ENCODE data around the gene NCLN.
"Not testable (repeated sequence)": the region's sequence is repeated elsewhere in the genome, so short reads cannot be mapped to it uniquely, and the experiment has no call there.

NCLN gene

GRCh38 chr19:3231288-3231687 lies 45.6 kb downstream of the NCLN start:
- DNase-seq: no peak

GRCh38 chr19:3233116-3233515 lies 47.4 kb downstream of the NCLN start:
- DNase-seq: no peak

GRCh38 chr19:3233831-3234230 lies 48.1 kb downstream of the NCLN start:
- no peak for DNase-seq

GRCh38 chr19:3234800-3235199 lies 49.1 kb downstream of the NCLN start:
- DNase-seq: peak; percentile 26 to 31

- DNase-seq: not testable (repeated sequence)
These were observed 49.9 kb downstream of the NCLN start for GRCh38 chr19:3235604-3236003.

- no peak for DNase-seq
These were observed 50.5 kb downstream of the NCLN start for GRCh38 chr19:3236272-3236671.

GRCh38 chr19:3238066-3238561 lies 52.4 kb downstream of the NCLN start:
- no peak for DNase-seq

GRCh38 chr19:3239367-3239766 lies 53.6 kb downstream of the NCLN start:
- no peak for DNase-seq

- DNase-seq: peak; percentile 53 to 55
These were observed 58.3 kb downstream of the NCLN start for GRCh38 chr19:3243819-3244700.

- DNase-seq: no peak
These were observed 59.3 kb downstream of the NCLN start for GRCh38 chr19:3245050-3245449.

- DNase-seq: no peak
These were observed 63.1 kb downstream of the NCLN start for GRCh38 chr19:3248728-3249326.

- DNase-seq: no peak
These were observed 63.7 kb downstream of the NCLN start for GRCh38 chr19:3249408-3249807.

GRCh38 chr19:3250675-3251074 lies 64.9 kb downstream of the NCLN start:
- DNase-seq: peak; percentile 37 to 41

GRCh38 chr19:3251229-3251628 lies 65.5 kb downstream of the NCLN start:
- DNase-seq: no peak

GRCh38 chr19:3252650-3253049 lies 66.9 kb downstream of the NCLN start:
- no peak for DNase-seq

- DNase-seq: no peak
These were observed 67.5 kb downstream of the NCLN start for GRCh38 chr19:3253270-3253669.

GRCh38 chr19:3254520-3254919 lies 68.8 kb downstream of the NCLN start:
- no peak for DNase-seq

GRCh38 chr19:3257071-3257470 lies 71.3 kb downstream of the NCLN start:
- no peak for DNase-seq

All from stimulated activated CD4-positive, alpha-beta T cell treated with anti-CD3 and anti-CD28 coated beads, Interleukin-2, amount 100 ng/mL, for 48 hours (primary cell).